Heart left ventricle (tissue), 13 donors: Measurements from ENCODE around the gene NLK.

Experiments used
- CTCF ChIP-seq, 12 donors: fragments of 200-600 bp; sonication (generic) in 4 of 12; IDR thresholded peaks; one replicate each; pipeline versions ENCODE4 v1.5.0 to v1.8.0; 2018 to 2022; ENCODE audit warnings: antibody characterized with exemption in 12 of 12, mild to moderate bottlenecking in 5 of 12
- POLR2A ChIP-seq, 2 donors: fragments of 450-650 bp; IDR thresholded peaks; one replicate each; pipeline ENCODE4 v1.6.1; 2017; ENCODE audit warnings: antibody characterized with exemption in 2 of 2, mild to moderate bottlenecking in 2 of 2, moderate library complexity in 2 of 2
- donor health status: ischemic (EF 13 %, LVEDD 7.1; RV severe dilation, severe dysfunction).
- donor health status: DM: no; HTN: yes; CAD: no.
- donor health status: DM: no; HTN: no; CAD: no.
- donor health status: ischemic (EF 25% LVEDD 6.9; RV normal size, moderate dysfunction).
- donor health status: ischemic (EF 25% LVEDD 5.7; RV mildly dilated, moderate dysfunction).
- donor health status: ischemic (EF 35%, LVEDD 5.7; RV mildly dilated, moderate dysfunction).
- donor health status: nonischemic (EF 11% LVEDD 7.7; RV severe dilation, severe dysfunction).
- donor health status: DM: yes; HTN: yes; CAD: no.
- donor health status: PGD.
- donor health status: ischemic (EF 29% LVEDD 5.4; RV normal size, mild dysfunction).
- donor health status: nonischemic (EF 23%, LVEDD 6.1; RV moderate dilation, normal function).

GRCh38 chr17:28230011-28230410 is 187.5 kb downstream of the NLK start:
- no peak for TF ChIP-seq CTCF (IDR thresholded peaks at IDR 0.05)
- TF ChIP-seq POLR2A (IDR thresholded peaks at IDR 0.05), result no peak
